Activated T-cell treated with anti-CD3 and anti-CD28 coated beads for 48 hours (primary cell): ENCODE results near the gene ACVR1.

ENCODE experiments used
- DNase-seq: peaks from one replicate; pipeline ENCODE4 v3.0.0-alpha.2; 2020; ENCODE audit warnings: low read depth

The ACVR1 gene

DNA sequence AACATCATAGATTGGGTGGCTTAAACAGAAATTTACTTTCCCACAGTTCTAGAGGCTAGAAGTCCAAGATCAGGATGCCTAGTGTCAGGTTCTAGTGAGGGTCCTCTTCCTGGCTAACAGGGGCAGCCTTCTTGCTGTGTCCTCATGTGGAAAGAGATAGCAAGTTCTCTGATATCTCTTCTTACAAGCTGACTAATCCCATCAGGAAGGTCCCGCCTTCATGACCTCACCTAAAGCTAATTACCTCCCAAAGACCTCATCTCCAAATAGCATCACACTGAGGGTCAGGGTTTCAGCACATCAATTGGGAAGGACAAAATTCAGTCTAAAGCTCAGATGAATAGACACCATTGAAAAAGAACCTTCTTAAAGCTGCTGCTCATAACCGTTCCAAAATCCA, 22.9 kb downstream of the ACVR1 start:
- DNase-seq: no peak

DNA sequence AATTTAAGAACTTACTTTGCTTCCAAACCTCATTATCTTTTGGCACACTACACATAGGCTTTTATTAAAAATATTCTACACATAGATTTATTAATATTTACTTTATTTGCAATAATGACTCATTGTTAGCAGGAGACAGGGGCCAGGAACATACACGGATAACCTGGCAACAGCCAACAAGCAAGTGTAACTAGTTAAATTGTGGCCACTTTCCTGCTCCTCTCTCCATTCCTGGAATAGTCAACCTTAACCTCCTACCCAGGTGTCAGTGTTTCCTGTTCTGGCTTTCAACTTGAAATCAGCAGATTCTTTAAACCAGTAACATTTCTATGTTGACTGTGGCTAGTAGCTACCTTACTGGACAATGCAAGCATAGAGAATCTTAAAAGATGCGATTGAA, 26.5 kb downstream of the ACVR1 start:
- DNase-seq: no peak

DNA sequence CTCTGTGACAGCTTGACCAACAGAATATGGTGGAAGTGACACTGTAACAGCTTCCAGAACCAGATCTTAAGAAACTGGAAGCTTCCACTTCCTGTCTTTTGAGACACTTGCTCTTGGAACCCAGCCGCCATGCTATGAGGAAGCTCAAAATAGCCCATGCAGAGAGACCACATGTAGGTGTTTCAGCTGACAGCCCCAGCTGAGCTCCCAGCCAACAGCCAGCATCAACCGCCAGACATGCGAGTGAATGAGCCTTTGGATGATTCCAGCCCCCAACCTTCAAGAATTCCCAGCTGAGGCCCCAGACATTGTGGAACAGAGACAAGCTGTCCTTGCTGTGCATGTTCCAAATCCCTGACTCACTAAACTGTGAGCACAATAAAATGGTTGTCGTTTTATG, 27.9 kb downstream of the ACVR1 start:
- DNase-seq: no peak

DNA sequence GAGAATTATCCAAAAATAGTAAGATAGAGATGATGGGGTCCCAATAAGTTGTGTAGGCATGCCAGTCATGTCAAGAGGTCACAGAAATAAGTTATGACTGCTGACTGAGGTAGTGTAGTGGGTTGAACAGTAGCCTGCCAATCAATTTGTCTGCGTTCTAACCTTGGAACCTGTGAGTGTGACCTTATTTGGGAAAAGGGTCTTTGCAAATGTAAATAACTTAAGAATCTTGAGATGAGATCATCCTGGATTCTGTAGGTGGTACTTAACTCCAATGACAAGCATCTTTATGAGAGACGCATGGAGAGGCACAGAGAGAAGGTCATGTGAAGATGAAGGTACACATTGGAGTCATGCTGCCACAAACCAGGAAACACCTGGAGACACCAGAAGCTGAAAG, 31.0 kb downstream of the ACVR1 start:
- no peak for DNase-seq

DNA sequence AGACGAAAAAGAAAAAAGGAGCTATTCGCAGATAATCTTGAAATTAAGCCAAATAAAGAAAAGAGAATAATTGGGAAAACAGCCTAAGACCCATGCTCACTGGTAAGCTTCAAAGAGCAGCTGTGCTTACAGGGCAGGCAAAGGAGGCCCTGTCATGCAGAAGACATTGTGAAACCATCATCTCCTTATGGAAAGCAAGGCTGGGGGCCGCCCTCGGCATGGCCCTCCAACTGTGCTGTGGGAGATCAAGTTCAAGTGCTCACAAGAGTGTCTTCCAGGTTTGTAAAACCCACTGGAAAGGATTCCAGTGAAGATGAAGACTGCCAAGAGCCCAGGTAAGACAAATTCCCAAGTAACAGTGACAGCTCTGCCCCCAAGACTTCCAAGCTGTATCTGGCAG, 32.2 kb downstream of the ACVR1 start:
- DNase-seq: no peak

DNA sequence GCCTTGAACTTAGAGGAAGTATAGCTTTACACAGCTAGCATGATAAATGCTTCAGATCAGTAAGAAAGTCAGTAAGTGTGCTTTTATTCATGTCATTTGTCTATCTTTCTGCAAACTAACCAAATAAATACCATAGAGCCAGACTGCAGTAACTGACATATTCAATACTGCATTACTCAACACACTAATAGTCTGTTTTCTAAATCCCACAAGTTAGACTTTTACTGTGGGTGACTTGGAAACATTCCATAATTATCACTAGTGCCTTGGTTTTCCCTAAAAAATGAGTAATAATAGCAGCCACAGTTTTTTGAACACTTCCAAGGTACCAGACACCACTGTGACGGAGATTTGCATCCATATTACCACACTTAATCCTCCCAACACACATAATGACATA, 33.0 kb downstream of the ACVR1 start:
- DNase-seq: no peak

DNA sequence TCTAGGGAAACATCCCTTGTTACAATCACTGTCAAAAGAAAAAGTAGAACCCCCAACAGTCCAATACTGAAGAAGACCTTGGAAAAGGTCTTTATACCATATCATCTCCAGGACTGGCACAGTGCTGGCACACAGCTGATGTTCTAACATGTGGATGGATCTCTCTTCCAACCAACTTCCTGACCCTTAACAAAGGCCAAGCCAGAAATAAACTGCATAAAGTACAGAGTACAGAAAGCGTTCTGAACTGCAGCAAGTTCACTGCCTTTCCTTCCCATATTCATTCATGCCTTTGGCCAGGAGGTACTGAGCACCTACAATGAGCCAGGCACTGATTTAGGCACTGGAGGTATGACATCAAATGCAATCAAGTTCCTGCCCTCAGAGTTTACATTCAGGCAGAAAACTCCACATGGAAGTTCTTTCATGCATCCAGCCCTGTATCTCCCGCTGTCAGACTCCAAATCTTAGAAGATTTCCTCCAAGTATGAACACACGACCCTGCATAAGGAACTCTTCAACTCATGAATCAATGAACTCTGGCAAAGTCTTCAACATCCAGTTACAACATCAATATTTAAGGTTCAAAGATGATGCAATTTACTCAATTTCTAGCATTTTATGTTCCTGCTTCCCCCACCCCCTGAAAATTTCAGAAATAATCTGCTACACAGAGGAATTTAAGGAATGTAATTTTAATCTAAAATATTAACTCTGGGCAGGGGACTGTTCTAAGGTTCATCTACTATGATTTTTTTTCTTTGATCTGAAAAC, 33.8 kb downstream of the ACVR1 start:
- no peak for DNase-seq

DNA sequence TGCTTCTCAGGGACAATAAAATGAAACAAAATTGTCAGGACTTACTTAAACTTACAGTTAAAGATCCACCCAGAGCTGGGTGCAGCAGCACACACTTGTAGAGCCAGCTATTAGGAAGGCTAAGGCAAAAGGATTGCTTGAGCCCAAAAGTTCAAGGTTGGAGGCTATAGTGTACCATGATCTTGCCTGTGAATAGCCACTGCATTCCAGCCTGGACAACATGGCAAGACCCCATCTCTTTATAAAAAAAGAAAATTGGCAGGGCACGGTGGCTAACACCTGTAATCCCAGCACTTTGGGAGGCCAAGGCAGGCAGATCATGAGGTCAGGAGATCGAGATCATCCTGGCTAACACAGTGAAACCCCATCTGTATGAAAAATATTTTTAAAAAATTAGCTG, 34.6 kb downstream of the ACVR1 start:
- DNase-seq: no peak

DNA sequence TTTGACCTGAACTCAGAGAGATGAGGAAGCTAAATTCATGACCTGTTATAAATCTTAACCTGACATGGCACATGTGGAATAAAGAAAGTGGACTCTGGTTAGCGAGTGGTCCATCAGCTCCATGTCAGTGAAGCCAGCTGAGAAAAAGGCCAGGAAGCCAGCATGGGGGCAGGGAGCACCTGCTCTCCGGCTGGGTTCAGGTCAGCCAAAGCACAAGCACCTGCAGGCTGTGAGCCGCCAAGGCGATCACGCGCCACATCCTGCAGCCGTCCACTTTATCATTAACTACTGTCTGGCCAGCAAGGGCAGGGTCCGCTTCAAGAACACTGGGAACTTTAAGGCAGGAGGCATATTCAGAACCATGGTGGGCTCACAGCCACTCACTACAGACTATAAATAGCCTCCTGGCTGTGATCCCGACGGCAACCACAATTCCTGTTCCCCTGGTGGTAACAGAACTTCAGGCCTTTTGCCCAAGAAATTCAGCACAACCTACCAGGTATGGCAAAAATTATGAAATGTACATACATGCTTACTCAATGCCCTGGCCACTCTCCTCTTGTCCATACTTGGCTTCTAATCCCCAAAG, 35.5 kb downstream of the ACVR1 start:
- no peak for DNase-seq

DNA sequence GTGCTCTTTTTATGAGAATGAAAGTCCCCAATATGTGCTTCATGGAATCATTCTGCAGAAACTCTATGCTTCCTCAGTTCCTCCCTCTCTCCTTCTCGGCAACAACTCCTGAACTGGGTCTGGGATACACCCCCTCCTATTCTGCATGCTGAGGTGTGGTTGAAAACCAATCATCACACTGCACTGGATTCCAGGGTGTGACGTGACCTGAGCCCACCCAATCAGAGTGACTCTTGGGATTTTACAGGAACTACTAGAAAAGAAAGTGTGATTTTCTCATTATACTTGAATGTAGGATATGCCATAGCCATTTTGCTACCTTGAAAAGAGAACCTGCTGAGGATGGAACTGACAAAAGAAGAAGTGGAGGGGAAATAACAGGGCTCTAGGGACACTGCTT, 36.3 kb downstream of the ACVR1 start:
- no peak for DNase-seq

DNA sequence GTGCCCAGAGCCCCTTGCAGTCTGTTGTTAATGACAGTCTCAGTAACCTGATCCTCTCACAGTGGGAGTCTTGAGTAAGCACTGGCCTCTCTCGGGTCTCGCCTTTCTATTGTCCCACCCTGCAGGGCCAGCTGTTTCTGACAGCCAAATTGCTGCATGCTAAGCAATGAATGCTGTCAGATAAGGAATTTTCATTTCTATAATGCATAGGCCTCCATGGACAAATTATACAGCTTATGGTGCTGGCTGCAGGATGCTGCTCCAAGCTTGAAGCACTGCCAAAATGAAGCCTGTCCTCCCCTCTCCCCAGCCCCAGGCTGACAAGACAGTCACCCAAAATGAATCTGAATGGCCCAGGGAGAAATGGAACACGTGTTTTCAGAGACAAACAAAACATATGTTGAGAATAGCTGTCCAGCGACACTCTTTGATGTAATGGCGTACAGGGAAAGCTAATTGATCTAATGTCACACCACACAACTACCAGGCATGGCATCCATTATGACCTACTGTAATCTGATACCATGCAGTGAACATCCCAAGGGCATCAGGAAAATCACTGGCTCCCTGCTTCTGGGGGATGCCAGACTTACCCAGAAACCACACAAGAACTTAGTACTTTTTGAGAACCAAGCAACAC, 36.8 kb downstream of the ACVR1 start:
- DNase-seq: no peak

DNA sequence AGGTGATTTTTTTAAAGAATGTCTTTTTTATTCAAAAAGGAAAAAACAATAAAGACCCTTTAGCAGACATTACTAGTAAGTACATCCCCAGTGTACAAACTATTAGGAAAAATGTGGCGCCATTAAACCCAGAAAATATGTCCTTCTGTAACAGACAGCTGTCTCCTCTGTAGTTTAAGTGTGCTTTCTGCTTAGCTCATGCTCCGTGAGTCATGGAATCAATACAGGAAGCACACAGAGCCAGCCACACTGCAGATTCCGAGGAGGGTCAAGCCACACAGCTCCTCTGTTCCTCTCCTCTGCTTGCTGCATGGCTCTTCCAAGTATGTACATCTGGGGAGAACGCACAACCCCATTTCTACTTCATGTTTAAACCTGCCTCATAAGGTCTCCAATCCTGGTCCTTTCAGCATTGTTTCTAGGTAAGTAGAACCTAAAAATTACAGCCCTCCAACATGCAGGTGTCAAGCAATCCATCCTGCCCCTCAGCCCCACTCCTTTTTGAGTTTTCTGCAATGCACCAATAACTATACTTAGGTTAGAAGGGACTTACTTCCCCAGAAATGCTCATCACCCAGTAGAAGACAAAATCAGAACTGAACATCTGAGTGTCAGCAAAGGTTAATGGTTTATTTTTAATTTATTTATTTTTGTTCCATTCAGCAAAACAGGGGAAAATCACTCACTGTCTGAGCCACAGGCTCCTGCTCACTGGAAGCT, 37.5 kb downstream of the ACVR1 start:
- no peak for DNase-seq

DNA sequence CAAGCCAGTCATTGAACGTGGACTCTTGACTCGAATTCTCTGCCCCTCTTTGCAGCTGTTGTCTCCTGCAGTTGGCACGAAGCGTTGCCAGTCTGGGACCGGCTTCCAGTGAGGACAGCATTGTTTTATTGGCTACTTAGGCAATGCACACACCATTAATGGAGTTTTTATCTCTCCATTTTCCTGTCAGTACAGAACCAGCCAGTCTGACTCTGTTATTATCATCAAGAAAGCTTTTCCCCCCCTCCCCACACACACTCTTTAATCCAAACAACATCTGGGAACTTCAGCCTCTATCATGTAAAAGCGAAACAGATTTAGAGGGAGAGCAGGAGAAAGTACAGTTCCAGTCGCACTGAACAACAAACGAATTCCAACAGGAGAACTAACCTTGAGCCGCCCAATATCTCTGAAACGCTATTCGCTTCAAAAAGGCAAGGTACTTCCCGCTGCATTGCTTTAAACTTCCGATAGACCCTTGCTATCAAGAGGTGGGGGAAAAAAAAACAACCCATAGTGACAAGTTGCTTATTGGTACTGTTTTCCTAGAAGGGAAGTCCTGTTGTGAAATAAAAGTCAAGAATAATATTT, 38.2 kb downstream of the ACVR1 start:
- DNase-seq: no peak

DNA sequence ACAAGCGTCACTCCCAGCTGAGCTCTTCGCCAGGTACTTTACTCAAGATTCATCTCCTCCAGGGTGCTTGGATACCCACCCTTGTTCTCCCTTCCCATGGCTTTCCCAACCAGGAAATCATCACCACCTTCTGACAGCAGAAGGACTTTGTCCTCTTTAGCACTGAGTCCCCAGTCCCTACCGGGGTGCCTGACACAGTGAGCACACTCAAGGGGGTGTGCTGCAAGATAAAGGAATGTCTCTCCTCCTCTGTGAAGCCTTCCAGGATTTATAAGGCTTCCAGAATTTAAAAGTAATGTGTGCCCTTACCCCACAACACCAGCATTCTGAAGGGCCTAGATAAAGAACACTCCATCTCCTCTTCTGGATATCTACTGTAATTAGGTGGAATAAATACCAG, 39.6 kb downstream of the ACVR1 start:
- DNase-seq: no peak

DNA sequence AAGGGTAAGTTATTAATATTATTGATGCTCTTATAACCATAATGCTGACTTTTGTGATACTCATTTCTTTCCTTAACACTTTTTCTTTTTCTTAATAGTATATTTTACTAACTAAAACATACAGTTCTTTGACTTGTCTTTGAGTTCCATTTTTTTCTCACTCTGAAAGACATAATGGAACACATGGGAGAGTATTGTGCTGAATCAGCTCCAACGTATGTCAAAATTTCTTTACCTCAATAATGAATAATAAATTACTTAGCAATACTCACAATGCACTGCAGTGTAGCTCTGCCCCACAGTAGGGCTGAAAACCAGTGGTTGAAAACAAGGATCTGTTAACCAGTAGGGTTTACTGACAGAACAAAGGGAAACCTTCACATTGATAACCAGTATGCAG, 40.7 kb downstream of the ACVR1 start:
- DNase-seq: no peak

DNA sequence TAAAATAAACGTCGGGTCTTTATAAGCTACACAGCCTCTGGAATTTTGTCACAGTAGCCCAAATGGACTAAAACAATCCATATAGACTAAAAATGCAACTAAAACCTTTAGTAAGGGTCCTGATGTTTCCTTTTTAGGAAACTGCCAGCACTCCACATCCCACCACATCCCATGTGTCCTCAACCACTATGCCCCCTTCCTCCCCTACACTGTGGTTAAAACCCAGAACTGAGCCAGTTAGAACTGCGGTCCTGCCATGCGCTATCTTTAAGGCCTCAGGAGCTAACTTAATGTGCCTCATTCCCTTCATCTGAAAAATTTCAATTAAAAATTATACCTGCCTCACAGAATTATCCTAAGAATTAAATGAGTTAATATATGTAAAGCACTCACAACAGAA, 41.1 kb downstream of the ACVR1 start:
- DNase-seq: no peak

DNA sequence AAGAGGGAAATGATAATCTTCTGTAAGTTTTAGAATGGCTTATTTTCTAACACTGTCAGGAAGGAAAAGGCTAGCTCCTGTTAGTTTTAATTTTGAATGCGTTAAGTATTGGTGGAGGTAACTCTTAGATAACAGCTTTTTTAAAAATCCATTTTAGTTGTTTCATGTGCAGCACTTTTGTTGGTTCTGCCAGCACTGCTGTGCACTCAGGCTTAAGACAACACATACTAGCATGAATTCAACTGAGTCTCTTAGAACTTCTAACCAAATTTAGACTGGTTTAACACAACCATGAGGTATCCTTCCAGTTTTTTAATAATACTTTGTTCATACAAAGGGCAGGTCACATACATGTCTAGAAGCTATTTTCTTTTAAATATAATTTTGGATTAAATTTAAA, 42.4 kb downstream of the ACVR1 start:
- DNase-seq: no peak

DNA sequence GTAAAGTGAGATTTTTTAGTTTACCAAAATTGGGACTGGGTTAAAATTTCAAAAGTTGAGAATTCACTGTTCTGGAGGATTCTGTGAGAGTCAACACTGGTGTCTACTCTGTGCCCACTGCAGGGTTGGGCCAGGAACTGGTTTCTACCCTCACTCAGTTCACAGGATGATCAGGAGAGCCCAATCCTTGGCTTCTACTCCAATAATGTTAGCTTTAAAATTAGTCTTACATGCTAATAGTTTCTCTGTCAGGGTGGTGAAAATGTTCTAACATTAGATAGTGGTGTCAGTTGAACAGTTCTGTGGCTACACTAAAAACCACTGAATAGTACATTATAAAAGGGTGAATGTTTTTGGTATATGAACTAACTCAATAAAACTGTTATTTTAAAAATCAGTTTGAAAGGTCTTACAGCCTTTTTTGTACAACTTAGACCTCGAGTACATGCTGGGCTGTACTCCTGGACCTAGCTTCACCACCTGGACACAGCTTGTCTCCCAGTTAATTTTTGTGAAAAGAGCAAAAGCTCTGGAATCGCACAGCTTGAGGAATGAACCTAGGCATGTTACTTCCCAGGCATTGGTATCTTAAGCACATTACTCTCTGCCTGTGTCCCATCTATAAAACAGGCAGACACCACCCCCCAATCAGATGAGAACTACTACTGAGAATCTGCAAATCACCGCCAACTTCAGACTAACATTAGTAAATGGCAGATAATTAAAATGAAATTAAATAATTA, 44.4 kb downstream of the ACVR1 start:
- no peak for DNase-seq

DNA sequence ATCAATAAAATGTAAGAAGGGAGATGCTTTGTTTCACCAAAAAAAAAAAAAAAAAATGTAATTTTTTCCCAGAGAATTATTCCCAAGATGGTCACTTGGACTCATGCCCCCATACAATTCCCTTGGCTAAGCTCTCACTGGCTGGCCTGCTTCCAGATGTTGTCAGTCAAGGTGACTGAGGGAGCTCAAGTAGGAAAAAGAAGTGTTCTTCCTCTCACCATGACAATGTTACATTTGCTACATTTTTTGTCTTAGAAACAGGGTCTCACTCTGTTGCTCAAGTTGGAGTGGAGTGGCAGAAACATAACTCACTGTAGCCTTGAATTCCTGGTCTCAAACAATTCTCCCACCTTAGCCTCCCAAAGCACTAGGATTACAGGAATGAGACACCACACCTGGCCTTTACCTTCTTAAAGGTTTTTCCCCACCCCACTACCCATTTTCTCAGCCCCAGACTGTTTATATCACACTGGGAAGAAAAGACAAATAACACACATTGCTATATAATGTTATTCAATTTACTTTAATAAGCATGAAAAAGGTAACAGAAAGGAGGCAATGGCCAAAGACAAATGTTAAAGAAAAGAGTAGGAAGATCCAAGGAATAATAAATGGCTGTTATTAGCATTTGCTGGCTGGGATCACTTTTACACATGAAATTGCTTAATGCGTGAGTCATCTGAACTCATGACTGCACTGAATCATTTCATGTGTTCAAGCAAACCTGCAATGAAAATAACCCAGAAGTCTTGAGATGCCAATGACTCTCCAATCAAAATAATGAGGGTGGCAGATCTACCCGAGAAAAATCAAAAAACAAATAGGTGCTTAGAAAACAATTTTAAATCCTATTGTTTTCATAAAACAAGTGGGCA, 45.2 kb downstream of the ACVR1 start:
- no peak for DNase-seq

DNA sequence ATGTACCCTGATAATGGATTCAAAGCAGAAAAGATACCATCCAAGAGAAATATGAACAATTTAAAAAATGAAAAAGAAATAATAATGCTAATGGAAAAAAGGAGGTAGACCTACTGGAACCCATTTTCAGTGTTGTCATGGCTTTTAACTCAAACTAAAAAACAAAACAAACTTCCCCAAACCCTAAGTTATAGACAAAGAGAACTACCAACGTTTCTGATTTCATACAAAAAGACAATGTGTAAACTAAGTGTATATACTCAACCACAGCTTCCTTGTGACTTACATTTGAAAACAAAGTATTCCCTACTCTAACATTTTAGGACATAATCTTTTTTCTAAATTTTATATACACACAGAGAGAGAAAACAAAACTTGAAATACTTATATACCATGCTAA, 45.9 kb downstream of the ACVR1 start:
- DNase-seq: no peak

DNA sequence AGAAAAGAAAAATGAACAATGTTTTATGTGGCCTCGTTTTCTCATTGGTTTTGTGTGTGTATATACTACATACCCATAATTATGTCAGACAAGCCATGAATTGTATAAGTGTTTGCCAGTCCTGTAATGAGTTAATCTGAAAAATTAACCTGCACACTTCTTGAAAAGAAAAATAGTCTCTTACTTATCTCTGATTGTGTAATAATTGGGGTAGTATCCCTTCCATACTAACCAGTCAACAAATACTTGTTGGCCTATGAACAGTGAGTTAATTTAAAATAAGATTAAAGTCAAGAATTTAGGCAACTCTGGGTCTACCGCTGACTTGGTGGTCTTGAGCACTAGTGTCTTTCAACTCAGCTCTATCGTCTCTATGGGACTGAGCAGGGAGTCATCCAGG, 48.8 kb downstream of the ACVR1 start:
- DNase-seq: no peak
